Mucosa of gallbladder (tissue), 1 donor: ENCODE data around the gene CFAP251. TPM values are rescaled to one million over a fixed set of nuclear protein-coding genes. Genes with fewer than 3 reads are reported as not detected.
"Not testable (repeated sequence)": the region's sequence is repeated elsewhere in the genome, so short reads cannot be mapped to it uniquely, and the experiment has no call there.

Experiments used
- DNase-seq: peaks from one replicate; pipeline ENCODE4 v3.0.0-alpha.2; 2020; ENCODE audit warnings: low spot score
- total RNA-seq: library from RNA; stranded (reverse); gene quantifications from one replicate; pipeline ENCODE4 v1.2.1, GENCODE V29; 2021
- donor health status: DM: no; HTN: no; CAD: no.

CFAP251 gene
- total RNA-seq, 1 donor from 2014 or later: 7.0 TPM

DNA sequence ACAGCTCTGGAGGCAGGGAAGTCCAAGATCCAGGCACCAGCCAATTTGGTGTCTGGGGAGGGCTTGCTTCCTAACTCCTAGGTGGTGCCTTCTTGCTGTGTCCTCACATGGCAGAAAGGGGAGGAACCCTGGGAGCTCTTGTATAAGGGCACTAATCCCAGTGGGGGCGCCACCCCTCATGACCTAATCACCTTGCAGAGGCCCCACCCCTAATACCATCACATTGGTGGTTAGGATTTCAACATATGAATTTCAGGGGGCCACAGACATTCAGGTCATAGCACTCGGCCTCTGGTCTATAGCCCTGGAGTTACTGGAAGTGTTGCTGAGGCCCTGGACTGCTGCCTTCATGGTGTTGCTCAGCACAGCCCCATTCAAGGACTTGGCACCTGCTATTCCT is 15.2 kb upstream of the CFAP251 start:
- DNase-seq: no peak

DNA sequence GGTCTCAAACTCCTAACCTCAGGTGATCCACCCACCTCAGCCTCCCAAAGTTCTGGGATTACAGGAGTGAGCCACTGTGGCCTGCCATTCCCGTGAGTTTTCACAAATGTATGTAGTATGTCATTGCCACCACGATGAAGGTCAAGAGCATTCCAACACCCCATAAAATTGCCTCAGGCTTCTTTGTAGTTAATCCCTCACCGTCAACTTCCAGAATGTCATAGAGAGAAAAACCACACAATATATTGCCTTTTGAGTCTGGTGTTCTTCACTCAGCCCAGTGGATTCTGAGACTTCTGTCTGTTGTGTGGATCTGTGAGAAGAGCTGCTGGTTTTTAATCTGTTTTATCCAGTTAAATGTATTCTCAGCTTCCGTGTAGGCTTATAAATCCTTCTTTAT is 12.6 kb upstream of the CFAP251 start:
- DNase-seq: no peak

GRCh38 chr12:121908702-121909101 is 9.7 kb upstream of the CFAP251 start:
- DNase-seq: no peak

GRCh38 chr12:121911824-121912585 is 6.4 kb upstream of the CFAP251 start:
- DNase-seq: no peak

DNA sequence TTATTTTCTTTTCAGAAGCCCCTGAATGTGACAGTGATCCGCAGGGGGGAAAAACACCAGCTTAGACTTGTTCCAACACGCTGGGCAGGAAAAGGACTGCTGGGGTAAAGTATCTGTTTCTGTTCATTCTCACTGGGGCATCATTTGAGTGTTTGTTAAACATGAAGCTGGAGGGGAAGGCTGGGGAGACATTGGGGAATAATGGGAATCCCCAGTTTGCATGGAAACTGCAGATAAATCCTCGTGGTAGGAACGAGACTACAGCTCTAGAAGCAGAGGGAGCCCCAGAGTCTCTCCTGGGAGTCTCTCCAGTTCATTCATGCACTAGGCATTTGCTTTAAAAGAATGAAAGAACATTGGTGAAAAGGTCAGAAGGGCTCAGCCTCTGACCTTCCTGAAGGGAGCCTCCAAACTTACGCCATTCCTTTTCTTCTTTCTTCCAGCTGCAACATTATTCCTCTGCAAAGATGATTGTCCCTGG is 2.5 kb upstream of the CFAP251 start:
- DNase-seq: no peak

DNA sequence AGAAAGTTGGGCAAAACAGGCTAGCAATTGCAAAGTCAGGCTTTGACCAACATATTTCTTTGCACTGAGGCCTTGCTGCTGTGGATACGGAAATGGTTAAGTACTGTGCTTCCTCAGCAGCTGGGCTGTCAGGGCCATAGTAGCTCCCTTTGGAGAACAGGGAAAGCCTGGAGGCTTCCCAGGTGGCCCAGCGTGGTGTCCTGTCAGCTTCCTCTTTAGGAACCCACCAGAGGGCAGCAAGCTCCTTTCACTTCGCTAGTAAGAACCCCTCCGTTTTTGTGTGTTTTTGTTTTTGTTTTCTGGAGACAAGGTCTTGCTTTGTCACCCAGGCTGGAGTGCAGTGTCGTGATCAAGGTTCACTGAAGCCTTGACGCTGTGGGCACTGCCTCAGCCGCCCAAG is 1.7 kb upstream of the CFAP251 start:
- no peak for DNase-seq

DNA sequence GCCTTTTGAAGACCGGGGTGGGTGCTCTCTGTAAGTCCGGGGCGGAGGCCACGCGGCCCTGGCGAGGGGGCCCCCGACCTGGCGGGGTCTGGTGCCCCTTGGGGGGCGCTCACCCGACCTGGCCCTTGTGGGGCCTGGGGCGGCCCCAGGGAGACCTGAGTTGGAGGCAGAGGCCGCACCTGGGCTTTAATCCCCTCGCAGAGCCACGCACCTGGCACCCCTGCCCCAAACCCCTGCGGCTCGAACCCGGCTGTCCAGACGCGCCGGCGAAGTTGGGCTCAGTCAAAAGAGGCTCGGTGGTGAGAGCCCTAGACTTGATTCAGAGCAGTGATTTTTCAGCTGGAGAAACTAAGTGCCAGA is 267 bp downstream of the CFAP251 start:
- DNase-seq: no peak

DNA sequence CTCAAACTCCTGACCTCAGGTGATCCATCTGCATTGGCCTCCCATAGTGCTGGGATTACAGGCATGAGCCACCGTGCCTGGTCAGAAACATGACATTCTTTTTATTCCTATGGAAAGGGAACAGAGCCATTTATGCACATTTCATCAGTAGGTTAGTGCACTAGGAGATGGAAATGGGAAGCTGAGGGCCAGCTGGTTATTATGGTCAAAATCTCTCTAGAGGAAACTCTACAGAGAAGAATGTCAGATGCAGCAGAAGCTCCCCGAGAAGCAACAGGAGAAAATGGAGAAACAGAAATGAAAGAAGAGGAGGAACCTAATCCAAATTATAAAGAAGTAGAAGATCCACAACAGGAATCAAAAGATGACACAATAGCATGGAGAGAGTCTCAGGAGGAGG is 2.7 kb downstream of the CFAP251 start:
- DNase-seq: no peak

- no peak for DNase-seq
Observed at GRCh38 chr12:121925358-121925695, 6.9 kb downstream of the CFAP251 start.

- no peak for DNase-seq
Observed at GRCh38 chr12:121926874-121927706, 8.7 kb downstream of the CFAP251 start.

GRCh38 chr12:121927813-121928212 is 9.4 kb downstream of the CFAP251 start:
- no peak for DNase-seq

DNA sequence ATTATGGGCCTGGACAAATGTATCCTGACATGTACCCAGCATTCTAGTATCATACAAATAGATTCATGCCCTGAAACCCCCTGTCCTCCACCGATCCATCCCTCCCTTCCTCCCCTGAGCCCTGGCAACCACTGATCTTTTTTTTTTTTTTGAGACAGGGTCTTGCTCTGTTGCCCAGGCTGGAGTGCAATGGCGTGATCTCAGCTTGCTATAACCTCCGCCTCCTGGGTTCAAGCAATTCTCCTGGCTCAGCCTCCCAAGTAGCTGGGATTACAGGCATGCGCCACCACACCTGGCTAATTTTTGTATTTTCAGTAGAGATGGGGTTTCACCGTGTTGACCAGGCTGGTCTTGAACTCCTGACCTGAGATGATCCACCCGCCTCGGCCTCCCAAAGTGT is 11.2 kb downstream of the CFAP251 start:
- DNase-seq: not testable (repeated sequence)

- no peak for DNase-seq
Observed at GRCh38 chr12:121930862-121931261, 12.5 kb downstream of the CFAP251 start.

DNA sequence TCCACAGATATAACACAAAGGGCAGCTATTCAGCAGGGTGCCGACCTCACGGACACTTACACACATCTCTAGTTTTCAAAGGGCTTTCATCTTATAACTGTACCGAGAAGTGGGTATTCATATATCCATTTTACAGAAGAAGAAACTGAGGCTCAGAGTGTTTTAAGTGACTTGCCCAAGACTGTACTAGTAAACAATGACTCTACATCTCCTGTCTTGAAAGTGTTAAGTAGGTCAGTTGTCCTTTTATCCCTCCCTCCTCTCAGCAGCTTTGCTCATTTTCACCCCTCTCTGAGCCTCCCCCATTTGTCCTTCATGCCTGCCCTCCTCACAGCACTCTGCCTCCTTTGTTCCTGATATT is 13.8 kb downstream of the CFAP251 start:
- DNase-seq: no peak

DNA sequence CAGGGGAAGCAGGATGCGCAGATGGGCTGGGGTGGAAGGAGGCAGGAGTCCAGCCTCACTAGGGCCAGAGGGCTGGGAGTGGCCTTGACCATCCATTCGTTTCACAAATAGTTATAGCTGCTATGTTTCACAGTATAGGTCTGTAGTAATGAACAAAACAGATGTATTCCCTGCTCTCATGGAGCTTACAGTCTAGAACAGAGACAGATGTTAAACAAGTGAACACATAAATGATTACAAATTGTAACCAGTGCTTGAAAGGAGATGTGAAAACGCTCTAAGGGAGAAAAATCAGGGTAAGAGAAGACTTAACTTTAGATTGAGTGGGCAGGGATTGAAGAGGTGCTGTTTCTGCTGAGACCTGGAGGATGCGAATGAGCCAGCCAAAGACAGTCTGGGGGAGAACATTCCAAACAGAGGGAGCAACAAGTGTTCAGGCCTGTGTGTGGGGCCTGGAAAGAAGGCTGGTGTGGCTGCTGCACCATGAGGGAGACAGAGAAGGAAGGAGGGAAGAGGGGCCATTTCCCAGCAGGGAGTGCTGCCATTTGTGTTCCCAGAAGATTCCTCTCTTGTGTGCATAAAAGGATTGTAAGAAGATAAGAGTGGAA is 14.6 kb downstream of the CFAP251 start:
- no peak for DNase-seq

DNA sequence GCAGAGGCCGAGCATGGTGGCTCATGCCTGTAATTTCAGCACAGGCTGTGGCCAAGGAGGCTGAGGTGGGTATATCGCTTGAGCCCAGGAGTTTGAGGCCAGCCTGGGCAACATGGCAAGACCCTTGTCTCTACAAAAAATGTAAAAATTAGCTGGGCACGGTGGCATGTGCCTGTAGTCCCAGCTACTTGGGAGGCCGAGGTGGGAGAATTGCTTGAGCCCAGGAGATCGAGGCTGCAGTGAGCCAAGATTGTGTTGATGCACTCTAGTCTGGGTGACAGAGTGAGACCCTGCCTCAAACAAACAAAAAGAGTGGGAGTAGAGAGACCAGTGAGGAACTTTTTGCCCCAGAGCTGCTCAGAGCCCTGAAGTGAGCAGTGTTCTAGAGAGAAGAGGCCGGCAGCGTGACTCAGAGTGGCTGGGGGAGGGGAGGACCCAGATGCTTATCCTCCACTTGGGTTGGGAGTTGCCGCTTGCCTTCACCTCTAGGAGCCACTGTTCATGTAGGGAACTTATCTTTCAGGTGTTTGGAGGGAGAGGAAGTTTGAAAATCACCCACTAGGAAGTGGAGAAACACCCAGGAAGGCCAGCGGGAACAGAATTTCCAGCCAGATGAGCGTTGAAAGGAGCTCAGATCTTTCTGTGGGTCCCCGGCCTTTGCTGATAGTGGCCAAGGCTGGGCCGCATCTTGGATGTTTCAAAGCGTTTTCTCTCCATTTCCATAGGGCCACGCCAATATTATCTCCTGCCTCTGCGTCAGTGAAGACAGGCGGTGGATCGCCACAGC is 15.3 kb downstream of the CFAP251 start:
- DNase-seq: no peak

DNA sequence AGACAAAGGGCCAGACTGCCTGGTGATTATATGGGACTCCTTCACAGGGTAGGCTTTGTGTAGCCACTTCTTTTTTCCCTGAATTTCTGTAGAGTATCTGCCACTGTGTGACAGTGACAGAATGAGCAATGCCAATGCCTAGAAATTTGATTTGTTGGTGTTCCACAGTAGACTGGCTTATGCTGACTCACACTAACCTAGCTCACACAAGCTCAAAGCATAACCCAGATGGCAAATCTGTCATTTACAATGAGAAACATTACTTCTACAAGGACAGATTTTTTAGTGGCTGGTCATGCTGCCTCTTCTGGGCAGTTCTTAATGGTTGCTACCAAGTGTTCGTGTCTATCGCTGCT is 15.9 kb downstream of the CFAP251 start:
- no peak for DNase-seq

DNA sequence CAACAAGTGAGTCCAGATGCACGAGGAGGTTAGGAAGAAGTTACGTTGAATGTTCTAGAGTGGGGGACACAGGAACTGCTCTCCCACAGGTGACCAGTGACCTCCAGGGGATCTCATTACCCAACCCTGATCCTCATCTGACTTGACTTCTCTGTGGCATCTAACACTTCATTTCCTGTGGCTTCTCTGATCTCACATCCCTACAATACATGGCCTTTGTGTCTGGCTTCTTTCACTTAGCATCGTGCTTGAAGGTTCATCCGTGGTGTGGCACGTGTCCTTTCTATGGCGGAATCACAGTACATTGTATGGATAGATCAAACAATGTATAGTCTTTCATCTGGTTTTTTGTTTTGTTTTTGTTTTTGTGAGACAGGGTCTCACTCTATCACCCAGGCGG is 19.3 kb downstream of the CFAP251 start:
- DNase-seq: no peak

- peak; percentile 38 for DNase-seq
Observed at GRCh38 chr12:121939186-121939585, 20.8 kb downstream of the CFAP251 start.

DNA sequence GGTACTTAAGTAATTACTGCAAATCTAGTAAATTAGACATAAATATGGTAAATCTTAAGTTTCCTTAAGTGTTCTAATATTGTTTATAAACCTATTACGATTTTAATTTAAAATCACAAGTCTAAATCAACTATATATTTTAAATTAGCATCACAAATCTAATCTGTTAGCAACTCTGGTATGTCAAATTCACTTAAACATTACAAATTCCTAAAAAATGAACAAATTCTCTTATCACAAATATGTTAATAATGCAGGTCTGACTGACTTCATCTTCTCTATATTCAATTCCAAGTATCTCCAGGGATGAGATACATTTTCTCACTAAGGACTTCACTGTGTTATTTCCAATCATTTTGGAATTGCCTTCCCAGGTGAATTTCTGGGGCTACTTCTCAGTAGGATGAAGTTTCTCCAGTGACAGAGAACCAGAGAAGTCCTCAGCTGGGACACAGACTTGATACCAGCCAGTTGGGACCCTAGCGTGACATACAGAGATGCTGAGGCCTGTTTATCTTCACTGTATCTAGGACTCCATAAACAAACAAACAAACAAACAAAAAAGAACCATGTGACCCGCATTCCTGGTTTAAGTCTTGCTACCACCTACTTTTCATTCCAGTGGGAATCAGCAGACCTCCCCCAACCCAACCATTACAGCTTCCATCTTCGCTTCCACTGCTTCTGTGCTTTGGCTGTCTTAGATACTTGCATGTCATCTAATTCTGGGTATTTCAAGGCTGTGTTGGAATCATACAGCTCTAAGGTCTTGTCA is 21.8 kb downstream of the CFAP251 start:
- DNase-seq: no peak

GRCh38 chr12:121942145-121942718 is 23.8 kb downstream of the CFAP251 start:
- no peak for DNase-seq
